A172 (cell line): ENCODE data around the gene EBF4. TPM values are rescaled to one million over a fixed set of nuclear protein-coding genes. Genes with fewer than 3 reads are reported as not detected.
"Not testable (repeated sequence)": the region's sequence is repeated elsewhere in the genome, so short reads cannot be mapped to it uniquely, and the experiment has no call there.

Experiments
- DNase-seq: peaks from one replicate; pipeline ENCODE4 v3.0.0-alpha.2; 2015; ENCODE audit warnings: low spot score
- total RNA-seq: library from RNA; depleted of rRNA; stranded (reverse); fragments of >200 nt; shearing (Covaris generic); gene quantifications from 2 replicates; pipeline ENCODE4 v1.2.3, GENCODE V29; 2014

Gene EBF4
- total RNA-seq, 1 experiment from 2014 or later: 5.2 TPM

DNA sequence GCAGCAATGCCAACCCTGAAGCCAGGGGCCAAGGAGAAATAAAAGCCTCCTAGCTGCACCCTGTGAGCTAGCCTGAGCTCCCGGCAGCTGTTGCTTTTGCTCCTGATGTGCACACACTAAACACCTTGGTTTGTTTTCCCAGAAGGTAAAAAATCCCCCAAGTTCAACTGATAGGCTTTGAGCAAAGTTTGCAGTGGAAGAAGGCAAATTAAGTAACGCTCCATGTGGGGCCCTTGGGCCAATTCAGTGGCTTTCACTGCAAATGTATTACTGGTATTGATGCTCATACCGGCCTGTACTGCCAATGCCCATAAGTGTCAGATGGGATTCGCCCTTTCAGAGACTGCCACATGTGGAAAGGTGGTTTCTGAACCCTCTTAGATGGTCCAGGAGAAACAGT, 19.1 kb upstream of the EBF4 start:
- DNase-seq: no peak

- no peak for DNase-seq
These were observed 12.5 kb upstream of the EBF4 start for GRCh38 chr20:2680046-2680445.

DNA sequence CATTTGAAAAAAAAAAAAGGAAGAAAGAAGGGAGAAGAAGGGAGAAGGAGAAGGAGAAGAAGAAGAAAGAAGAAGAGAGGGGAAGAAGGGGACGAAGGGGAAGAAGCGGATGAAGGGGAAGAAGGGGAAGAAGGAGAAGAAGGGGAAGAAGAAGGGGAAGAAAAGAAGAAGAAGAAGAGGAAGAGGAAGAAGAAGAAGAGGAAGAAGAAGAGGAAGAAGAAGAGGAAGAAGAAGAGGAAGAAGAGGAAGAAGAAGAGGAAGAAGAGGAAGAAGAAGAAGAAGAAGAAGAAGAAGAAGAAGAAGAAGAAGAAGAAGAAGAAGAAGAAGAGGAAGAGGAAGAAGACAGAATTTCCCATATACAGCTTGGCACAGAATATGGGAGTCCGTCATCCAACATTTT, 10.5 kb upstream of the EBF4 start:
- not testable (repeated sequence) for DNase-seq

DNA sequence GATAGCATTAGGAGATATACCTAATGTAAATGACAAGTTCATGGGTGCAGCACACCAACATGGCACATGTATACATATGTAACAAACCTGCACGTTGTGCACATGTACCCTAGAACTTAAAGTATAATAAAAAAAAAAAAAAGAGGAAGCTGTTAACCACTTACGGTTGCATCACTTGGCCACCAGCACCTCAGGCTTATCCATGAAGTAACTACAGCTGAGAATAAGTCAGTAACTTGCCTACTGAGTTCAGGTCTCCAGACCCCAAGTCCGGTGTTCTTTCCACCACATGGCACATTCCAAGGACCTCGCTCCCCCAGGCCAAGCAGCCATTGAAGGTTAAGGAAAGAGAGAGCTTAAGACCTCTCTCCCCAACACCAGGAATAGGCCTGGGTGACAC, 7.8 kb upstream of the EBF4 start:
- DNase-seq: not testable (repeated sequence)

GRCh38 chr20:2687514-2687913, 5.1 kb upstream of the EBF4 start:
- DNase-seq: no peak

DNA sequence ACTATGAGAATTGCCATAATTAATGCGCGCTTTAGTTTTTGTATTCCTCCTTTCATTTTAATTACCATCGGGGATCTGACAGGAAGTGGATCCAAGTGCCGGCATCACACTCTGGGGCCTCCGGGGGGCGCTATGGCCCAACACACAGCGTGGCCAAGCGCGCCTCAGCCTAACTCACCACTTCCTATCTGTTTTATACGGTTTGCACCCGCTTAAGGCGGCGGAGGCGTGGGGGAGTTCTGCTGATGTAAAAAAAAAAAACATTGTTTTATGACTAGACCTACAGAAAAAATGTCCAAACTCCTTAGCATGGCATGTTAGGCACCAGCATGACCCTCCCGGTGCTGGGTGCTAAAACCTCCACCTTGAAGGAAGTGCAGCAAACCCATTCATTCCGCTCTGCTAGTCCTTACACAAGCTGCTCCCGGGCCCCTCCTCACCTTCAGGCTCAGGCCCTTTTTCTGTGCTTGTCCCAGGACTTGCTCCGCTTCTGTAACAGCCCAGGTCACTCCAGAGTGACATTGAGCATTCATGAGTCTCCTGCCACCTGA, 4.5 kb upstream of the EBF4 start:
- DNase-seq: no peak

GRCh38 chr20:2690213-2690612, 2.4 kb upstream of the EBF4 start:
- no peak for DNase-seq

- DNase-seq: no peak
These were observed 1.9 kb upstream of the EBF4 start for GRCh38 chr20:2690718-2691117.

DNA sequence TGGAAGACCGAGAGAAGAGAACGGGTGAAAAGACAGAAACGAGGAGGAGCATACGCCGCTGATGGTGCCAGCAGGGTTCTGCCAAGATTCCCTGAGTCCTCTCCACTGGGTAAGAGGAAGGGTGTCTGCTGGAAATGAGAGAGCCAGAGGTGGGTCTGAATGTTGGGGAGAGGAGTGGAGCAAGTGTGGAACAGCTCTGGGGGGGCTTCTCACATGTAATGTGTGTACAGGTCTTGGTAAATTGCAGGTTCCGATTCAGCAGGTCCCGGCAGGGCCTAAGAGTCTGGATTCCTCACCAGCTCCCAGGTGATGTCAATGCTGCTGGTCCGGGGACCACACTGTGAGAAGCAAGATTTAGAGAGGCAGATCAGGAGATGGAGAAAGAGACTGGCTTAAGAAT, 1.5 kb upstream of the EBF4 start:
- no peak for DNase-seq

GRCh38 chr20:2691663-2692035, 931 bp upstream of the EBF4 start:
- DNase-seq: no peak

- no peak for DNase-seq
These were observed 306 bp downstream of the EBF4 start for GRCh38 chr20:2692886-2693285.

DNA sequence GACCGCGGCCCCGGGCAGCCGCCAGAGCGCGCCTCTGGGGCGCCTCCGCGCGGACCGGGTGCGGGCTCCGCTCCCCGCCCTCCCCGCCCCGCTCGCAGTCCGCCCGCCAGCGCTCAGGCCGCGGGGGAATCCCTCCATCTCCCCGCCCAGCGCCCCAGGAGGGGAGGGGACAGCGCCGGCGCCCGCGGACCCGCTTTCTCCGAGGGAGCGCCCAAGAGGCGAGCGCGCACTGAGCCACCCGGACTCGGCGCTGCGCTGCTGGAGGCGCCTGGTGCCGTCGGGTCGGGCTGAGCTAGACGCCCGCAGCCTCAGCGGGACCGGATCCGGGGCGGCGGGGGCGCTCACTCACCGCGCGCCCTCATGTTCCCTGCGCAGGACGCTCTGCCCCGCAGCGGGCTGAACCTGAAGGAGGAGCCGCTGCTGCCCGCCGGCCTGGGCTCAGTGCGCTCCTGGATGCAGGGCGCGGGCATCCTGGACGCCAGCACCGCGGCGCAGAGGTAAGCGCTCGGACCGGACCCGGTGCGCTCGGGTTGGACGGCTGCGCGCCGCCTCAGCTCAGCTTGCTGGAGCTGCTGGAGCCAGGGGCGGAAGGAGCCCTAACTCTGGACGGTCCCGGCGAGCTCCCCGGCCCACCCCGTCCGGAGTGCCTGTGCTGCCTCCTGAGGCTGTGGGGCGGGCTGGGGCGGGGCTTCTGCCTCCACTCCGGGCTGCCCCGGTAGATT, 867 bp downstream of the EBF4 start:
- DNase-seq: no peak

GRCh38 chr20:2694008-2694471, 1.5 kb downstream of the EBF4 start:
- DNase-seq: no peak

- no peak for DNase-seq
These were observed 1.9 kb downstream of the EBF4 start for GRCh38 chr20:2694519-2694918.

GRCh38 chr20:2695206-2695983, 2.8 kb downstream of the EBF4 start:
- DNase-seq: no peak

- not testable (repeated sequence) for DNase-seq
These were observed 3.5 kb downstream of the EBF4 start for GRCh38 chr20:2695984-2696525.

GRCh38 chr20:2696646-2697045, 4.1 kb downstream of the EBF4 start:
- DNase-seq: no peak

GRCh38 chr20:2697768-2698167, 5.2 kb downstream of the EBF4 start:
- DNase-seq: no peak

- no peak for DNase-seq
These were observed 5.7 kb downstream of the EBF4 start for GRCh38 chr20:2698186-2698817.

- no peak for DNase-seq
These were observed 6.3 kb downstream of the EBF4 start for GRCh38 chr20:2698912-2699311.

DNA sequence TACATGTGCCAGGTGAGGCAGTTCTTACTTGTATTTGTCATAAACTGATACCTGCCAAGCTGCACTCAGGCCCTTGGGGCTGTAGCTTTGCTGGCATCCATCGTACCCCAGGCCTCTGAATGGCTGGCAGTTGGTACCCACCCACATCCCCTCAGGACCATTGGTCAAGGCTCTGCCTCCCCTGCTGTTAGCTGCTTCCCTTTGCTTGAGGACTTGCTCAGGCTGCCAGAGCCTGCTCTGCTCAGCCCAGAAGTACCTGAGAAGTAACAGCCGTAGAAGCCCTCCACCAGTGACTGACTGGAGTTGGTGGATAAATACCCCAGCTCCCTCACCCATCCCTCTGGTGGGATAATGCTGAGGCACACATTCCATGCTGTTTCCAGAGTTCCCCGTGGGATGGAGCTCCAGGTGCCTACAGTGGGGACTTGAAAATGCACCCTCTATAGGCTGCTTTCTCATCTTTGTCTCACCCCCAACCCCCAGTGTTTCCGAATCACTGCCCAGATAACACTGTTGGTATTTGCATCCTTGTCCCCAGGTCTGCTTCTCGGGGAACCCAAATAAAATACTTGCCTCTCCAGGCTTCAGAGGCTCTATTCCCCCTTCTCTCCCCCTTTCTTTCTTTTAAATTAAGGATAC, 7.3 kb downstream of the EBF4 start:
- no peak for DNase-seq
